HG03095 (cell line): ENCODE measurements around the gene PRICKLE3.
"Not testable (repeated sequence)": the region's sequence is repeated elsewhere in the genome, so short reads cannot be mapped to it uniquely, and the experiment has no call there.

Experiments used
- ATAC-seq: cut with Tn5 transposase; IDR thresholded peaks from one replicate; pipeline ENCODE4 v1.9.1; 2021; ENCODE audit warnings: moderate library complexity; ENCODE audit not compliant: unreplicated experiment

The PRICKLE3 gene

GRCh38 chrX:49161632-49162031 is 24.5 kb downstream of the PRICKLE3 start:
- ATAC-seq, result no peak

GRCh38 chrX:49160908-49161307 is 25.3 kb downstream of the PRICKLE3 start:
- no peak for ATAC-seq

- no peak for ATAC-seq
Measured at GRCh38 chrX:49157194-49157593, 29.0 kb downstream of the PRICKLE3 start.

- peak; percentile 85 for ATAC-seq
Measured at GRCh38 chrX:49155900-49156837, 30.0 kb downstream of the PRICKLE3 start.

GRCh38 chrX:49155243-49155899 is 30.8 kb downstream of the PRICKLE3 start:
- ATAC-seq, result peak; percentile 6

- ATAC-seq, result no peak
Measured at GRCh38 chrX:49153467-49153866, 32.7 kb downstream of the PRICKLE3 start.

GRCh38 chrX:49149291-49149690 is 36.9 kb downstream of the PRICKLE3 start:
- not testable (repeated sequence) for ATAC-seq

- not testable (repeated sequence) for ATAC-seq
Measured at GRCh38 chrX:49148390-49149100, 37.6 kb downstream of the PRICKLE3 start.

- no peak for ATAC-seq
Measured at GRCh38 chrX:49147936-49148335, 38.2 kb downstream of the PRICKLE3 start.

GRCh38 chrX:49147282-49147681 is 38.9 kb downstream of the PRICKLE3 start:
- ATAC-seq, result no peak

- ATAC-seq, result not testable (repeated sequence)
Measured at GRCh38 chrX:49143154-49143553, 43.0 kb downstream of the PRICKLE3 start.

- not testable (repeated sequence) for ATAC-seq
Measured at GRCh38 chrX:49142264-49142663, 43.9 kb downstream of the PRICKLE3 start.

GRCh38 chrX:49139713-49140112 is 46.5 kb downstream of the PRICKLE3 start:
- ATAC-seq, result no peak

- ATAC-seq, result no peak
Measured at GRCh38 chrX:49137492-49137891, 48.7 kb downstream of the PRICKLE3 start.

- no peak for ATAC-seq
Measured at GRCh38 chrX:49133759-49134158, 52.4 kb downstream of the PRICKLE3 start.

GRCh38 chrX:49132275-49132674 is 53.9 kb downstream of the PRICKLE3 start:
- not testable (repeated sequence) for ATAC-seq

- no peak for ATAC-seq
Measured at GRCh38 chrX:49129427-49129826, 56.7 kb downstream of the PRICKLE3 start.

- ATAC-seq, result not testable (repeated sequence)
Measured at GRCh38 chrX:49127742-49128258, 58.4 kb downstream of the PRICKLE3 start.
